Esophagus (tissue), 2 donors: ENCODE data around the gene MAGEA2B. TPM values are rescaled to one million over a fixed set of nuclear protein-coding genes. Genes with fewer than 3 reads are reported as not detected.
"Not testable (repeated sequence)": the region's sequence is repeated elsewhere in the genome, so short reads cannot be mapped to it uniquely, and the experiment has no call there.

ENCODE experiments used
- H3K27ac ChIP-seq, 2 donors: one replicate each; pipeline ENCODE4 v1.5.1; 2013; ENCODE audit warnings: low read depth in 2 of 2, mild to moderate bottlenecking in 2 of 2, inconsistent platforms in 1 of 2, low read length in 1 of 2, moderate library complexity in 1 of 2
- H3K27me3 ChIP-seq, 2 donors: one replicate each; pipeline ENCODE4 v1.6.1; 2013; ENCODE audit warnings: low read length in 2 of 2, control low read depth in 1 of 2, mild to moderate bottlenecking in 1 of 2; ENCODE audit not compliant: insufficient read depth in 2 of 2, control insufficient read depth in 1 of 2
- H3K36me3 ChIP-seq, 2 donors: one replicate each; pipeline ENCODE4 v1.6.1; 2013; ENCODE audit warnings: low read length in 1 of 2; ENCODE audit not compliant: control insufficient read depth in 2 of 2, insufficient read depth in 2 of 2
- H3K4me1 ChIP-seq, 2 donors: one replicate each; pipeline ENCODE4 v1.6.1; 2013; ENCODE audit warnings: low read length in 1 of 2; ENCODE audit not compliant: control insufficient read depth in 2 of 2, insufficient read depth in 2 of 2
- H3K4me3 ChIP-seq, 2 donors: one replicate each; pipeline ENCODE4 v1.5.1; 2013; ENCODE audit warnings: low read length in 2 of 2, mild to moderate bottlenecking in 2 of 2, low read depth in 1 of 2, moderate library complexity in 1 of 2
- H3K9me3 ChIP-seq, 2 donors: one replicate each; pipeline ENCODE4 v1.6.1; 2013; ENCODE audit warnings: mild to moderate bottlenecking in 2 of 2, low read depth in 1 of 2, low read length in 1 of 2, moderate library complexity in 1 of 2; ENCODE audit not compliant: control insufficient read depth in 2 of 2, insufficient read depth in 1 of 2
- WGBS, 2 donors: extraction: QIAGEN DNeasy Blood & Tissue Kit; methylation state at CpG; one replicate each; pipeline ENCODE4 v1.1.7; 2013; 5-methylcytosine and 5-hydroxymethylcytosine counted together
- polyA plus RNA-seq, 2 donors: library from polyadenylated mRNA; stranded (reverse); fragments of 200-250 nt; gene quantifications; one replicate each; pipeline ENCODE4 v1.2.3, GENCODE V29; 2013
- donor health status: healthy with polysubstance abuse.
- donor health status: Bipolar disorder and iron deficiency.

The MAGEA2B gene
- polyA plus RNA-seq, 2 donors: not detected

- H3K4me1 ChIP-seq, H3K27ac ChIP-seq, H3K9me3 ChIP-seq, H3K36me3 ChIP-seq, H3K4me3 ChIP-seq, H3K27me3 ChIP-seq: not testable (repeated sequence)
- no CpG with 5 or more reads among the region's 2 CpGs for WGBS, 2 donors
Measured at GRCh38 chrX:152758918-152759317, 44.5 kb downstream of the MAGEA2B start, which contains the start of gene CSAG3. Gene CSAG3 (plus strand): TSS chrX:152759218.

- not testable (repeated sequence) for H3K27me3 ChIP-seq, H3K36me3 ChIP-seq, H3K9me3 ChIP-seq, H3K4me3 ChIP-seq, H3K4me1 ChIP-seq, H3K27ac ChIP-seq
- WGBS, 2 donors: 65 to 69% methylated on average over 1 to 5 of the region's 7 CpGs
Measured at GRCh38 chrX:152759544-152759943, 45.1 kb downstream of the MAGEA2B start.

- H3K4me3 ChIP-seq, H3K4me1 ChIP-seq, H3K36me3 ChIP-seq, H3K27ac ChIP-seq, H3K27me3 ChIP-seq, H3K9me3 ChIP-seq: not testable (repeated sequence)
- 56 to 93% methylated on average over 2 to 4 of the region's 7 CpGs for WGBS, 2 donors
Measured at GRCh38 chrX:152761582-152761981, 47.2 kb downstream of the MAGEA2B start.

DNA sequence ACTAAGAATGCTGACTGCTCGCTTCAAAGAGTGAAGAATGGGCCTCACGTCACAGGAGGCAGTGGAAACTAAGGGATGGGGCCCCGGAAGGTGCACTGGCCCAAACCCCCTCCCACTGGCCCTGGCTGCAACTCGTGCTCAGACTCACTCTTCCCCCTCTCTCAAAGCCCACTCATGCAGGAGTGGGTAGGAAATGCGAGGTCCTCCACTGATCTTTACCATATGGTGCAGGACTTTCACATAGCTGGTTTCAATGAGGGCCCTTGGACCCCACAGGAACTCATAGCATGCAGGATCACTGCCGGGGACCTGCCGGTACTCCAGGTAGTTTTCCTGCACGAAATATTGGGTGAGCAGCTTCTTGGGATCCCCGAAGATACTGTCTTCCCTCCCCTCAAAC, 52.1 kb downstream of the MAGEA2B start:
- H3K36me3 ChIP-seq, H3K4me1 ChIP-seq, H3K27ac ChIP-seq, H3K27me3 ChIP-seq, H3K4me3 ChIP-seq, H3K9me3 ChIP-seq: not testable (repeated sequence)
- WGBS, 2 donors: 64 to 80% methylated on average over 8 to 9 of the region's 9 CpGs

Other genes with a start within 250 kb of the MAGEA2B start
- gene GABRQ, start 76.7 kb upstream of the MAGEA2B start, polyA plus RNA-seq: under 1 TPM; 0.28 to 0.60 TPM
- gene MAGEA3, start 15.8 kb upstream of the MAGEA2B start, polyA plus RNA-seq: not detected
- not detected for gene CSAG2, start 5.4 kb upstream of the MAGEA2B start, polyA plus RNA-seq
- not detected for gene CSAG1, start 19.1 kb downstream of the MAGEA2B start, polyA plus RNA-seq
- gene MAGEA12, start 19.1 kb downstream of the MAGEA2B start, polyA plus RNA-seq: not detected
- gene MAGEA2, start 39.2 kb downstream of the MAGEA2B start, polyA plus RNA-seq: not detected
- not detected for gene CSAG3, start 44.6 kb downstream of the MAGEA2B start, polyA plus RNA-seq
- not detected for gene MAGEA6, start 55.1 kb downstream of the MAGEA2B start, polyA plus RNA-seq
- gene CETN2, start 116.1 kb downstream of the MAGEA2B start, polyA plus RNA-seq: 10 to 100 TPM; 33.8 to 34.4 TPM
- 10 to 100 TPM; 43.3 to 60.6 TPM for gene NSDHL, start 116.4 kb downstream of the MAGEA2B start, polyA plus RNA-seq
- gene ZNF185, start 183.4 kb downstream of the MAGEA2B start, polyA plus RNA-seq: 100 to 1,000 TPM; 217 to 220 TPM